HEK293T (cell line): ENCODE data around the gene NUDT19.
"Not testable (repeated sequence)": the region's sequence is repeated elsewhere in the genome, so short reads cannot be mapped to it uniquely, and the experiment has no call there.

Experiments
- CTCF ChIA-PET: fragments of 350-600 bp; formaldehyde crosslinking; extraction: SDS; loops from one replicate; lab custom pipeline; 2021; ENCODE audit warnings: antibody characterized with exemption, inconsistent platforms; lab: Yijun Ruan, JAX
- POLR2A ChIA-PET: fragments of 350-600 bp; formaldehyde crosslinking; extraction: SDS; loops from one replicate; lab custom pipeline; 2020; ENCODE audit warnings: antibody characterized with exemption, inconsistent platforms; lab: Yijun Ruan, JAX
- DNase-seq: peaks from one replicate; pipeline ENCODE4 v3.0.0; 2012; ENCODE audit warnings: mixed read lengths; ENCODE audit errors: extremely low spot score
- ARNT ChIP-seq: fragments of 450-650 bp; IDR thresholded peaks from 2 replicates; pipeline ENCODE4 v1.6.1; 2017; ENCODE audit warnings: mild to moderate bottlenecking
- BHLHE40 ChIP-seq: fragments of 450-650 bp; IDR thresholded peaks from 2 replicates; pipeline ENCODE4 v1.6.1; 2016; ENCODE audit warnings: mild to moderate bottlenecking, moderate library complexity, borderline replicate concordance
- CTBP1 ChIP-seq: fragments of 450-650 bp; IDR thresholded peaks from 2 replicates; pipeline ENCODE4 v1.6.1; 2016; ENCODE audit warnings: borderline replicate concordance
- ELF4 ChIP-seq: fragments of 450-650 bp; IDR thresholded peaks from 2 replicates; pipeline ENCODE4 v1.6.1; 2017; ENCODE audit warnings: antibody characterized with exemption
- FOXA1 ChIP-seq: fragments of 450-650 bp; IDR thresholded peaks from 2 replicates; pipeline ENCODE4 v1.6.1; 2016; ENCODE audit warnings: mild to moderate bottlenecking
- FOXK2 ChIP-seq: fragments of 450-650 bp; IDR thresholded peaks from 2 replicates; pipeline ENCODE4 v1.6.1; 2016; ENCODE audit warnings: mild to moderate bottlenecking
- FOXM1 ChIP-seq: fragments of 450-650 bp; IDR thresholded peaks from 2 replicates; pipeline ENCODE4 v1.6.1; 2017; ENCODE audit warnings: mild to moderate bottlenecking, borderline replicate concordance
- HDGF ChIP-seq: fragments of 450-650 bp; IDR thresholded peaks from 2 replicates; pipeline ENCODE4 v1.6.1; 2017; ENCODE audit warnings: antibody characterized with exemption, borderline replicate concordance
- L3MBTL2 ChIP-seq: fragments of 450-650 bp; conservative IDR thresholded peaks from 2 replicates; pipeline ENCODE4 v1.6.1; 2016; ENCODE audit warnings: mild to moderate bottlenecking
- LEF1 ChIP-seq: fragments of 450-650 bp; IDR thresholded peaks from 2 replicates; pipeline ENCODE4 v1.6.1; 2017; ENCODE audit warnings: mild to moderate bottlenecking, borderline replicate concordance
- NFRKB ChIP-seq: fragments of 450-650 bp; IDR thresholded peaks from 2 replicates; pipeline ENCODE4 v1.6.1; 2016; ENCODE audit warnings: mild to moderate bottlenecking, moderate library complexity
- SP1 ChIP-seq: fragments of 450-650 bp; IDR thresholded peaks from 2 replicates; pipeline ENCODE4 v1.6.1; 2017
- SUZ12 ChIP-seq: fragments of 450-650 bp; IDR thresholded peaks from 2 replicates; pipeline ENCODE4 v1.6.1; 2016; ENCODE audit warnings: mild to moderate bottlenecking
- TARDBP ChIP-seq: fragments of 450-650 bp; IDR thresholded peaks from 2 replicates; pipeline ENCODE4 v1.6.1; 2016
- ZNF384 ChIP-seq: fragments of 450-650 bp; IDR thresholded peaks from 2 replicates; pipeline ENCODE4 v1.6.1; 2016
- TF ChIP-seq, protein P1 (sequence below): fragments of 450-650 bp; IDR thresholded peaks from 2 replicates; pipeline ENCODE4 v1.6.1; 2016

The NUDT19 gene

DNA sequence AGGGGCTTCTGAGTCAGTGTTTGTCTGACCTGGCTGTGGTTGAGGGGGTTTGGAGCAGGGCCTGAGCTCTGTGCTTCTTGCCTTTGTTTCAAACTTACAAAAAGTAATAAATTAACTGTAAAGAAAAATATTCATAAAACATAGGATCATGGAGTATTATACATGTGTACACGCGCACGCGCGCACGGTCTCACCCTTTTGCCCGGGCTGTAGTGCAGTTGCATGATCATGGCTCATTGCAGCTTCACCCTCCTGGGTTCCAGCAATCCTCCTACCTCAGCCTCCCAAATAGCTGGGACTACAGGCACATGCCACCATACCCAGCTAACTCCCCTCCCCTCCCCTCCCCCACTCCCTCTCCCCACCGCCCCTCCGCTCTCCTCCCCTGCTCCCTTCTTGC is 51.4 kb downstream of the NUDT19 start:
- CTCF ChIA-PET = no interaction called here
- POLR2A ChIA-PET = no interaction called here
- no peak for DNase-seq
- no peak for TF ChIP-seq NFRKB

DNA sequence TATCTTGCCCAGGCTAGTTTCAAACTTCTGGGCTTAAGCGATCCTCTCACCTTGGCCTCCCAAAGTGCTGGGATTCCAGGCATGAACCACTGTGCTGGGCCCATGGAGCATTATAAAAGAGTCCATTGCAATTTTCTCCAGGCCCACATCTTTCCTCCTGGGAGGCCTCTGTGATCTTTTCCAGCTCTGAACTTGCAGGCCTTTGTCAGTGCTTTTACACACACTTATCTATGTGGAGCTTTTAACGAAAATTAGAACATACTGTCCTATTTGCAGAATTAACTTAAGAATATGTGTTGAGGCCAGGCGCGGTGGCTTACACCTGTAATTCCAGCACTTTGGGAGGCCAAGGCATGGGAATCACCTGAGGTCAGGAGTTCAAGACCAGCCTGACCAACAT is 51.8 kb downstream of the NUDT19 start:
- TF ChIP-seq ELF4 (no peak), ZNF384 (no peak), CTBP1 (no peak)
- TF ChIP-seq, protein P1, sequence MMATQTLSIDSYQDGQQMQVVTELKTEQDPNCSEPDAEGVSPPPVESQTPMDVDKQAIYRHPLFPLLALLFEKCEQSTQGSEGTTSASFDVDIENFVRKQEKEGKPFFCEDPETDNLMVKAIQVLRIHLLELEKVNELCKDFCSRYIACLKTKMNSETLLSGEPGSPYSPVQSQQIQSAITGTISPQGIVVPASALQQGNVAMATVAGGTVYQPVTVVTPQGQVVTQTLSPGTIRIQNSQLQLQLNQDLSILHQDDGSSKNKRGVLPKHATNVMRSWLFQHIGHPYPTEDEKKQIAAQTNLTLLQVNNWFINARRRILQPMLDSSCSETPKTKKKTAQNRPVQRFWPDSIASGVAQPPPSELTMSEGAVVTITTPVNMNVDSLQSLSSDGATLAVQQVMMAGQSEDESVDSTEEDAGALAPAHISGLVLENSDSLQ = no peak
- POLR2A ChIA-PET = no interaction called here
- CTCF ChIA-PET = no interaction called here
- no peak for DNase-seq

DNA sequence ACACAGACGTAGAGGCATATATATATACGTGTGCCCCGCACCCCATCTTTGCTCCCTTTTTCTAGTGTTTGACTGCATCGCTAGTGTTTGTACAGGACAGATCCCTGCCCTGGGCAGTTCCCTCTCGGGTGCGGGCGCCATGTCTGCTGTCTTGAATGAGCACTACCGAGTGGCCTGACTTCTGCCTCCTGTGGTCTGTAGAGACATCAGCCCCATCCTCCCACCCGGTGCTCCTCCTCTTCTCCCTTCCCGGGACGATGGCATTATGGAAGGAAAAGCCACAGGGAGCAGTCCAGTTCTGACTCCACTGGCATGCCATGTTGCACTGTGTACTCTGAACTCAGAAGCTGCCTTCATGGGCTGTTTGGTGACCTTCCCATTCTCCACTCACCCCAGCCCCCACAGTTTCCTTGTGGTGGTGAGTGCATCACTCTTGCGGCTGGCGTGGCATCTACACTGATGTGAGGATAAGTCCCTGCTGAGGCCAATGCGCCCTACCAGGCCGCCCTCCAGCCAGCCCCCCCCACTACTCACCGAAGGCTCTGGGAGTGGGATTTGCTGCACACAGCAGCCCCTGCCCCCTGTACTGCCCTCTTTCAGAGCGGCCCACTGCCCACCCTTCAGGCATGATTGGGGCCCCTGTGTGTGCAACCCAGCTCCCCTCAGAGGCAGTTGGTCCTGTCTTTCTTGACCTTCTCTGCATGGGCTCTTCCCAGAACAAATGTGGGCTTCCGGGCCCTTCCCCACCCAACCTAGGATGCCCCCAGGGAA is 53.1 kb downstream of the NUDT19 start:
- no peak for DNase-seq
- no peak for TF ChIP-seq FOXM1
- TF ChIP-seq, protein P1 = no peak
- TF ChIP-seq TARDBP = no peak
- no peak for TF ChIP-seq ZNF384
- TF ChIP-seq SUZ12 = no peak
- no peak for TF ChIP-seq ARNT
- TF ChIP-seq ELF4 = no peak
- no peak for TF ChIP-seq FOXA1
- no peak for TF ChIP-seq NFRKB
- no peak for TF ChIP-seq FOXK2
- no peak for TF ChIP-seq LEF1
- TF ChIP-seq BHLHE40 = no peak
- no peak for TF ChIP-seq L3MBTL2
- TF ChIP-seq HDGF = no peak
- TF ChIP-seq SP1 = no peak
- TF ChIP-seq CTBP1 = no peak
- CTCF ChIA-PET = no interaction called here
- POLR2A ChIA-PET = no interaction called here

DNA sequence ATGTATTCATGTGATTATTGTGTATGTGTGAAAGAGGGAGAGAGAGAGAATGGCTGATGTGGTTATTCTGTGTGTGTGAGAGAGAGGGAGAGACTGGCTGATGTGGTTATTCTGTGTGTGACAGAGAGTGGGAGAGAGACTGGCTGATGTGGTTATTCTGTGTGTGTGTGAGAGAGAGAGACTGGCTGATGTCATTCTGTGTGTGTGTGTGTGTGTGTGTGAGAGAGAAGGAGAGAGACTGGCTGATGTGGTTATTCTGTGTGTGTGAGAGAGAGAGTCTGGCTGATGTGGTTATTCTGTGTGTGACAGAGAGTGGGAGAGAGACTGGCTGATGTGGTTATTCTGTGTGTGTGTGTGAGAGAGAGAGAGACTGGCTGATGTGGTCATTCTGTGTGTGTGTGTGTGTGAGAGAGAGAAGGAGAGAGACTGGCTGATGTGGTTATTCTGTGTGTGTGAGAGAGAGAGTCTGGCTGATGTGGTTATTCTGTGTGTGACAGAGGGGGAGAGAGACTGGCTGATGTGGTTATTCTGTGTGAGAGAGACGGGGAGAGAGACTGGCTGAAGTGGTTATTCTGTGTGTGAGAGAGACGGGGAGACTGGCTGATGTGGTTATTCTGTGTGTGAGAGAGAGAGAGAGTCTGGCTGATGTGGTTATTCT is 54.1 kb downstream of the NUDT19 start:
- DNase-seq, POLR2A ChIA-PET, CTCF ChIA-PET: not testable (repeated sequence)

DNA sequence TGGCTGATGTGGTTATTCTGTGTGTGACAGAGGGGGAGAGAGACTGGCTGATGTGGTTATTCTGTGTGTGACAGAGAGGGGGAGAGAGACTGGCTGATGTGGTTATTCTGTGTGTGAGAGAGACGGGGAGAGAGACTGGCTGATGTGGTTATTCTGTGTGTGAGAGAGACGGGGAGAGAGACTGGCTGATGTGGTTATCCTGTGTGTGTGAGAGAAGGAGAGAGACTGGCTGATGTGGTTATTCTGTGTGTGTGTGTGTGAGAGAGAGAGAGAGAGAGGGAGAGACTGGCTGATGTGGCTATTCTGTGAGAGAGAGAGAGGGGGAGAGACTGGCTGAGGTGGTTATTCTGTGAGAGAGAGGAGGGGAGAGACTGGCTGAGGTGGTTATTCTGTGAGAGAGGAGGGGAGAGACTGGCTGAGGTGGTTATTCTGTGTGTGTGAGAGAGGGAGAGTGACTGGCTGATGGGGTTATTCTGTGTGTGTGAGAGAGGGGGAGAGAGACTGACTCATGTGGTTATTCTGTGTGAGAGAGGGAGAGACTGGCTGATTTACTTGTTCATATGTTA is 55.1 kb downstream of the NUDT19 start:
- CTCF ChIA-PET, POLR2A ChIA-PET, DNase-seq: not testable (repeated sequence)

DNA sequence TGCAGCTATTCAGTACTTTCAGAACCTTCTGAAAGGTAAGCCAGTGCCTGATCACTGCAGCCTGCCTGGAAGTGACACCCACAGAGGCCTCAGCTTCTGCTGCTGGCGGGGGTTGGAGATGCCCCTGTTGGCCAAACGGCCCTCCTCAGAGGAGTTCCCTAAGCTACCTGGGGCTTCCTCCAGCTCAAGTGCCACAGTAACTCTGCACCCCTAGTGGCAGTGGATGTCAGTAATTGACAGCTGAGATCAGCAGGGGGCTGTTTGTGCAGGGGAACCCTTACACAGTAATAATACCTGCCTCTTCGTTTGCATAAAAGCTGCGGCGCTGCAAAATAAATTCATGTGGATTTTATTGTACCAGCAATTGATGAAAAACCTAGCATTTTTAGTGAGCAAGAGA is 56.9 kb downstream of the NUDT19 start:
- no peak for TF ChIP-seq ARNT
- TF ChIP-seq TARDBP = no peak
- TF ChIP-seq HDGF = no peak
- no peak for TF ChIP-seq FOXK2
- TF ChIP-seq, protein P1 = no peak
- TF ChIP-seq ZNF384 = no peak
- TF ChIP-seq BHLHE40 = no peak
- no peak for TF ChIP-seq FOXA1
- no peak for TF ChIP-seq LEF1
- no peak for TF ChIP-seq FOXM1
- no peak for TF ChIP-seq CTBP1
- no peak for TF ChIP-seq NFRKB
- TF ChIP-seq SUZ12 = no peak
- TF ChIP-seq ELF4 = no peak
- DNase-seq = no peak
- ChIA-PET CTCF (interaction anchor here (0.7 kb wide), 1 partner anchor 1025 kb away, joined by 4 read pairs; no protein-coding TSS in a partner anchor), POLR2A (no interaction called here)

DNA sequence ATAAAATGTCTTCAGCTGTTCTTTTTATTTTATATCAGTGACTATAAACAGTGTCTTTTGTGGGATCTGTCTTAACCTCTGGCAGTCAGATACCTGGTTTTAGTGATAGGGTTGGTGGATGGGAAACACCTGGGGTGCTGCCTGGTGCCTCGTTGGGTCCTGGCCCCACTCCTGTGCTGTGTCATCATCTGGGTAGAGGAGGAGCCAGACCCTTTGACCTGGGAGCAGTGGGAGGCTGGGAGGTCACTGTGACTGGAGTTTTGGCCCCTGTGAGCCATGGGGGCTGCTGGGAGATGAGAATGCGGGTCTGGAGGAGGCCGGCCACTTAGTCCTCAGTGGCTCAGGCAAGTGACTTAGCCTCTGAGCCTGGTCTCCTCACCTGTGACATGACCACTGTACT is 57.3 kb downstream of the NUDT19 start:
- ChIA-PET POLR2A (no interaction called here), CTCF (no interaction called here)
- TF ChIP-seq CTBP1 = no peak
- no peak for TF ChIP-seq FOXA1
- DNase-seq = no peak
